HG03432 (cell line): ENCODE data around the gene ANKRD24.
"Not testable (repeated sequence)": the region's sequence is repeated elsewhere in the genome, so short reads cannot be mapped to it uniquely, and the experiment has no call there.

Experiments used
- ATAC-seq: cut with Tn5 transposase; IDR thresholded peaks from one replicate; pipeline ENCODE4 v1.9.1; 2021; ENCODE audit warnings: mild to moderate bottlenecking, moderate library complexity; ENCODE audit not compliant: unreplicated experiment

ANKRD24 gene

DNA sequence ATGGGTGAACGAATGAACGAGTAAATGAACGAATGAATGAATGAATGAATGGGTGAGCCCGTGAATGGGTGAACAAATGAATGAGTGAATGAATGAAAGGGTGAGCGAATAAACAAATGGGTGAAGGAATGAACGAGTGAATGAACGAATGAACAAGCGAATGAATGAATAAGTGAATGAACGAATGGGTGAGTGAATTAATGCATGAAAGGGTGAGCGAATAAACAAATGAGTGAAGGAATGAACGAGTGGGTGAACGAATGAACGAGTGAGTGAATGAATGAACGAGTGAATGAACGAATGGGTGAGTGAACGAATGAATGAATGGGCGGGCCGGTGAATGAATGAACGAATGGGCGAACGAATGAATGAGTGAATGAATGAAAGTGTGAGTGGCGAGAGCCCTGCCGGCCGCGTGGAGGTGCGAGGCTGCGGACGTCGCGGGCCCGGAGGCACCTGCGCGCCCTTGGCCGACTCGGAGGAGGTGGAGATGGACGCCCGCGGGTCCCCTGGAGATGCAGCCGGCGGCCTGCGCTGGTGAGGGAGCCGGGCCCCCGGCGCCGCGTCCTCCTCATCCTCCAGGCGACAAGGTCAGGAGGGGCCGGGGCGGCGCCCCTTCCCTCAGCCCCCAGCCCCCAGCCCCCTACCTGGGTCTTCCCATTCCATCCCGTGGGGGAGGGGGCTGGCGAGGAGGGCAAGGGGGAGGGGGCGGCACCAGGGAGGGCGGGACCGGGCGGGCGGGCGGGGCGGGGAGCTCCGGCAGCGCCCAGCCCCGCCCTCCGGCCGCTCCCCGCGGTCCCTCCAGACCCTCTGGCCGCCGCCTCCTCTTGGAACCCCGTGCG, 15.4 kb downstream of the ANKRD24 start:
- no peak for ATAC-seq

- no peak for ATAC-seq
These were observed 16.1 kb downstream of the ANKRD24 start for GRCh38 chr19:4198467-4199126.

GRCh38 chr19:4199699-4200293, 17.3 kb downstream of the ANKRD24 start:
- ATAC-seq: no peak

DNA sequence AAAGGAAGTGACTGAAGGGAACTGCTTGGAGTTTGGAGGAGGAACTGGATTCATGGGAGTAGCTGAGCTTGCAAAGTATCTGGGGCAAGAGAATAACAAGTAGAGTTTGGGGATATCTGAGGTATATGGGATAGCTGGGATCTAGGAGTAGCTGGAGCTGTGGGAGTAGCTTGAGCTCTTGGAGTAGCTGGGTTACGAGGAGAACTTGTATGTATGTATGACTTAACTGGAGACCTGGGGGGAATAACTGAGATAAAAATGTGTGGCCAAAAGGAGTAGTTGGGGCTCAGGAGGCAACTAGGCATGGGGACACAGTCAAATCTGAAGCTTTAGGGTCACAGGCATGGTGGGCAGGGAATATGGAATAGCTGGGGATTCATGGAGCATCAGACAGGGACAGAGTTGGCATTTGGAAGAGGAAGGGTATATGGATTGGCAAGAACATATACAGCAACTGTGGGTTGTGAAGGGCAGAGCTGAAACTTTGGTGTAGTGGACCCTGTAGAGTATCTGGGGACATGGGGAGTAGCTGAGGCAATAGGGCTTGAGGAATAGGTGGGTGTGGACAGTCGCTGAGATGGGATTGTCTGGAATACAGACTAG, 18.6 kb downstream of the ANKRD24 start:
- ATAC-seq: no peak

DNA sequence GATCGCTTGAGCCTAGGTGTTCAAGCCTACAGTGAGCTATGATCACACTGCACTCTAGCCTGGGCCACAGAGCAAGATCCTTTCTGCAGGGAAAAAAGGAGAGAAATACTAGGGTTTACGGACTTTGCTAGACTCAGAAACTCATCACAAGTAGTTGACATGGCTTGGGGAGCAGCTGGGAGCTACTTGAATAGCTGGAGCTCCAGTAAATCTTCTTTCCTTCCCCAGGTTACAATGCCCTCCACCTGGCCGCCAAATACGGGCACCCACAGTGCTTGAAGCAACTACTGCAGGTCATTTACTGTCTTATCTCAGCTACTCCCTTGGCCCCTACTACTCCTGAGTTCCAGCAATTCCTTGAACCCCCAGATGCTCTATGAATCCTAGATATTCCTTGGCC, 19.3 kb downstream of the ANKRD24 start:
- no peak for ATAC-seq

GRCh38 chr19:4206818-4207484, 24.5 kb downstream of the ANKRD24 start:
- no peak for ATAC-seq

GRCh38 chr19:4208385-4209094, 26.1 kb downstream of the ANKRD24 start:
- ATAC-seq: no peak

DNA sequence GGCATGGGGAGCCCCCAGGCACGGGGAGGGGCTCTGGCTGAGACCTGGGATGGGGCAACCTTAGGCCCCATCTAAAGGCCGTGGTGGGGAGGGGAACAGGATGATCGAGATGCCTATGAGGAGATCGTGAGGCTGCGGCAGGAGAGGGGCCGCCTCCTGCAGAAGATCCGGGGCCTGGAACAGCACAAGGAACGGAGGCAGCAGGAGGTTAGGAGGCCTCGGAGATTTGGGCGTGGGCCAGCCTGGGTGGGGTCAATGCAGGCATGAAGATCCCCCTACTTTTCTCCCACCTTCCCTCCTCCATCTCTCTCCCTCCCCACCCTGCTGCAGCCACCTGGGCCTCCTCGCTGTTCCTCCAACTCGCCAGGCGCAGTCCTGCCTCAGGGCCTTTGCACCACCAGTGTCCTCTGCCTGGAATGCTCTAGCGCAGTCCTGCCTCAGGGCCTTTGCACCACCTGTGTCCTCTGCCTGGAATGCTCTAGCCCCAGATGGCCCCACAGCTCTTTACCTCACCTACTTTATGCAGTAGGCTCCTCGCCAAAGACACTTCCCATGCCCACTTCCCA, 27.8 kb downstream of the ANKRD24 start:
- ATAC-seq: no peak

GRCh38 chr19:4213116-4213515, 30.6 kb downstream of the ANKRD24 start:
- ATAC-seq: no peak

GRCh38 chr19:4215807-4216206, 33.3 kb downstream of the ANKRD24 start:
- ATAC-seq: no peak

GRCh38 chr19:4216846-4217245, 34.4 kb downstream of the ANKRD24 start:
- no peak for ATAC-seq

GRCh38 chr19:4217429-4218264, 35.2 kb downstream of the ANKRD24 start:
- no peak for ATAC-seq

- ATAC-seq: not testable (repeated sequence)
These were observed 36.0 kb downstream of the ANKRD24 start for GRCh38 chr19:4218523-4218922.

DNA sequence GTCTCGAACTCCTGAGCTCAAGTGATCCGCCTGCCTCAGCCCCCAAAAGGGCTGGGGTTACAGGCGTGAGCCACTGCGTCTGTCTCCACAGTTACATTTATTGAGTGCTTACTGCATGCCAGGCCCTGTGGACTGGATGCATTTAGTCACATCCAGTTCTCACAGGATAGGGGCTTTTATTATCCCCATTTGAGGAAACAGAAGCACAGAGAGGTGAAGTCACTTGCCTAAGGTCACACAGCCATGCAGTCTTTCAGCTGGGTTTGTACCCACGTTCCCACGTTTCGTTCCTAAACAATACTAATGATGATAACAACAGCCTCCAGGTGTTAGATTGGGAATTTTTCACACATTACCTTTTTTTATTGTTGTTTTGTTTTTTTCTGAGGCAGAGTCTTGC, 37.7 kb downstream of the ANKRD24 start:
- no peak for ATAC-seq

DNA sequence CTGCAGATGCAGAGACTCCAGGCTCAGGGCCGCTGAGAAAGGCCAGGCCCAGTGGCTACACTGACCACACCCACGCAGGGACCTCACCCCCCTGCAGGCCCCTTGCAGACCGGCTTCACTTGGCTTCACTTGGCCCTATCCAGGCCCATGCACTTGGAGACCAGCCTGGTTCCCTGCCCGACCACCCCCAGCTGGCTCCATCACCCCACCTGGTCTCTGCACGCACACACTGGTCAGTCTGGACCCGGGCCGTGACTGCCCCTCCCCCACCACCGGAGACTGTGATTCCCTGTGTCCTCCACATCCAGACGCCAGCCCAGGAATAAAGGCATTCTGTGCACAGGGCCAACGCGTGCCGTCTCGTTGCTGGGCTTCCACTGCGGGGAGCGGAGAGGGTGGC, 42.0 kb downstream of the ANKRD24 start:
- ATAC-seq: no peak

GRCh38 chr19:4225885-4226284, 43.4 kb downstream of the ANKRD24 start:
- no peak for ATAC-seq

GRCh38 chr19:4227771-4228170, 45.3 kb downstream of the ANKRD24 start:
- no peak for ATAC-seq

GRCh38 chr19:4228765-4229178, 46.3 kb downstream of the ANKRD24 start:
- ATAC-seq: no peak
